Esophagus squamous epithelium (tissue), 4 donors: ENCODE data around the gene ATP1B3.

Experiments
- POLR2A ChIP-seq, 4 donors: fragments of 450-650 bp; IDR thresholded peaks; one replicate each; pipeline ENCODE4 v1.6.1; 2017; ENCODE audit warnings: antibody characterized with exemption in 4 of 4, mild to moderate bottlenecking in 4 of 4, moderate library complexity in 3 of 4
- TF ChIP-seq, protein P1 (sequence below), 6 experiments: fragments of 450-650 bp in 4 of 6; fragments of 200-600 bp in 2 of 6; sonication (generic) in 2 of 6; IDR thresholded peaks; one replicate each; pipeline ENCODE4 v1.5.1; 2016 to 2019; ENCODE audit warnings: antibody characterized with exemption in 6 of 6, mild to moderate bottlenecking in 4 of 6, moderate library complexity in 4 of 6

- TF ChIP-seq, protein P1, sequence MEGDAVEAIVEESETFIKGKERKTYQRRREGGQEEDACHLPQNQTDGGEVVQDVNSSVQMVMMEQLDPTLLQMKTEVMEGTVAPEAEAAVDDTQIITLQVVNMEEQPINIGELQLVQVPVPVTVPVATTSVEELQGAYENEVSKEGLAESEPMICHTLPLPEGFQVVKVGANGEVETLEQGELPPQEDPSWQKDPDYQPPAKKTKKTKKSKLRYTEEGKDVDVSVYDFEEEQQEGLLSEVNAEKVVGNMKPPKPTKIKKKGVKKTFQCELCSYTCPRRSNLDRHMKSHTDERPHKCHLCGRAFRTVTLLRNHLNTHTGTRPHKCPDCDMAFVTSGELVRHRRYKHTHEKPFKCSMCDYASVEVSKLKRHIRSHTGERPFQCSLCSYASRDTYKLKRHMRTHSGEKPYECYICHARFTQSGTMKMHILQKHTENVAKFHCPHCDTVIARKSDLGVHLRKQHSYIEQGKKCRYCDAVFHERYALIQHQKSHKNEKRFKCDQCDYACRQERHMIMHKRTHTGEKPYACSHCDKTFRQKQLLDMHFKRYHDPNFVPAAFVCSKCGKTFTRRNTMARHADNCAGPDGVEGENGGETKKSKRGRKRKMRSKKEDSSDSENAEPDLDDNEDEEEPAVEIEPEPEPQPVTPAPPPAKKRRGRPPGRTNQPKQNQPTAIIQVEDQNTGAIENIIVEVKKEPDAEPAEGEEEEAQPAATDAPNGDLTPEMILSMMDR (IDR thresholded peaks at IDR 0.05), result no peak
- no peak for TF ChIP-seq POLR2A (IDR thresholded peaks at IDR 0.05)
Observed at GRCh38 chr3:141862279-141862816, 14.1 kb upstream of the ATP1B3 start.
